Activated CD4-positive, alpha-beta memory T cell treated with anti-CD3 and anti-CD28 coated beads for 36 hours (primary cell): ENCODE results near the gene UCN2. TPM values are rescaled to one million over a fixed set of nuclear protein-coding genes. Genes with fewer than 3 reads are reported as not detected.

Source experiments
- CTCF ChIA-PET: fragments of 350-600 bp; sonication (Branson Sonifier 250); formaldehyde crosslinking; loops from one replicate; lab custom pipeline; 2021; ENCODE audit warnings: antibody characterized with exemption, inconsistent platforms; lab: Charles Lee
- POLR2A ChIA-PET: fragments of 350-600 bp; sonication (Branson Sonifier 250); formaldehyde crosslinking; loops from one replicate; lab custom pipeline; 2021; ENCODE audit warnings: antibody characterized with exemption; lab: Charles Lee
- DNase-seq: peaks from one replicate; pipeline ENCODE4 v3.0.0-alpha.2; 2020
- H3K27ac Mint-ChIP-seq: one replicate; pipeline ENCODE4 v1.8.0; 2021; ENCODE audit warnings: mixed read lengths
- H3K27me3 Mint-ChIP-seq: one replicate; pipeline ENCODE4 v1.8.0; 2021; ENCODE audit warnings: mixed read lengths
- H3K36me3 Mint-ChIP-seq: one replicate; pipeline ENCODE4 v1.8.0; 2021; ENCODE audit warnings: mixed read lengths
- H3K4me1 Mint-ChIP-seq: one replicate; pipeline ENCODE4 v1.8.0; 2021; ENCODE audit warnings: low read depth, mixed read lengths
- H3K4me3 Mint-ChIP-seq: one replicate; pipeline ENCODE4 v1.8.0; 2021; ENCODE audit warnings: mild to moderate bottlenecking, mixed read lengths
- H3K9me3 Mint-ChIP-seq: one replicate; pipeline ENCODE4 v1.8.0; 2021; ENCODE audit warnings: mixed read lengths
- intact Hi-C: fragments of 100-400 bp; cut with micrococcal nuclease; formaldehyde crosslinking; loops from one replicate; pipeline ENCODE4 v1.15.1; 2023
- microRNA-seq: library from miRNA; unstranded; fragments of <30 nt; microRNA quantifications from one replicate; pipeline ENCODE4 v1.2.0, GENCODE V29; 2022; ENCODE audit warnings: borderline number of aligned reads, borderline microRNAs expressed, borderline replicate concordance
- total RNA-seq, 2 experiments: library from RNA; stranded (reverse); gene quantifications; one replicate each; pipeline ENCODE4 v1.2.3, GENCODE V29; 2021

The UCN2 gene
- total RNA-seq, 2 experiments from 2014 or later: not detected

- H3K27ac Mint-ChIP-seq: no peak overlapping the region
- H3K27me3 Mint-ChIP-seq: no peaks in the 10 kb centered on the region
- H3K4me3 Mint-ChIP-seq: no peak overlapping the region
- H3K36me3 Mint-ChIP-seq: peaks cover 2% of the 10 kb centered on the region
- peaks cover 26% of the 10 kb centered on the region for H3K4me1 Mint-ChIP-seq
- intact Hi-C loops: no loop called here
- no peak for DNase-seq
- CTCF ChIA-PET: no interaction called here
- POLR2A ChIA-PET: no interaction called here
- H3K9me3 Mint-ChIP-seq: no peaks in the 10 kb centered on the region
Measured at GRCh38 chr3:48521635-48522034, 41.9 kb downstream of the UCN2 start.

- intact Hi-C loops: no loop called here
- Mint-ChIP-seq H3K9me3 (no peaks in the 10 kb centered on the region), H3K27me3 (no peaks in the 10 kb centered on the region), H3K4me3 (no peak overlapping the region), H3K4me1 (peaks cover 47% of the 10 kb centered on the region), H3K27ac (no peak overlapping the region), H3K36me3 (peaks cover 2% of the 10 kb centered on the region)
- ChIA-PET CTCF (interaction anchor here (1.1 kb wide), 1 partner anchor 83 kb away, joined by 5 read pairs; no protein-coding TSS in a partner anchor), POLR2A (interaction anchor here (0.6 kb wide), 1 partner anchor 11 kb away, joined by 3 read pairs; no protein-coding TSS in a partner anchor)
- DNase-seq: no peak
Measured at GRCh38 chr3:48519277-48519643, 44.3 kb downstream of the UCN2 start.

- Mint-ChIP-seq H3K27ac (no peak overlapping the region), H3K36me3 (peaks cover 2% of the 10 kb centered on the region), H3K4me3 (no peak overlapping the region), H3K27me3 (no peaks in the 10 kb centered on the region), H3K9me3 (no peaks in the 10 kb centered on the region), H3K4me1 (peaks cover 52% of the 10 kb centered on the region)
- CTCF ChIA-PET: interaction anchor here (1.1 kb wide), 1 partner anchor 83 kb away, joined by 5 read pairs; no protein-coding TSS in a partner anchor
- intact Hi-C loops: no loop called here
- no peak for DNase-seq
- POLR2A ChIA-PET: no interaction called here
Measured at GRCh38 chr3:48518638-48519276, 44.8 kb downstream of the UCN2 start.

- ChIA-PET POLR2A (no interaction called here), CTCF (no interaction called here)
- DNase-seq: no peak
- H3K27ac Mint-ChIP-seq: no peak overlapping the region
- no peak overlapping the region for H3K4me3 Mint-ChIP-seq
- no peaks in the 10 kb centered on the region for H3K27me3 Mint-ChIP-seq
- H3K36me3 Mint-ChIP-seq: no peaks in the 10 kb centered on the region
- peaks cover 54% of the 10 kb centered on the region for H3K4me1 Mint-ChIP-seq
- intact Hi-C loops: no loop called here
- no peaks in the 10 kb centered on the region for H3K9me3 Mint-ChIP-seq
Measured at GRCh38 chr3:48518069-48518468, 45.5 kb downstream of the UCN2 start.

- H3K27me3 Mint-ChIP-seq: no peaks in the 10 kb centered on the region
- no peaks in the 10 kb centered on the region for H3K9me3 Mint-ChIP-seq
- intact Hi-C loops: no loop called here
- peak overlapping the region; percentile 54 for H3K27ac Mint-ChIP-seq
- no peaks in the 10 kb centered on the region for H3K36me3 Mint-ChIP-seq
- ChIA-PET CTCF (interaction anchor here (1.3 to 2.0 kb wide), 2 partner anchors 80 to 116 kb away, joined by 5 to 6 read pairs; no protein-coding TSS in a partner anchor), POLR2A (interaction anchor here (0.6 to 1.3 kb wide), 2 partner anchors 44 to 61 kb away, joined by 3 to 5 read pairs; no protein-coding TSS in a partner anchor)
- peaks cover 59% of the 10 kb centered on the region for H3K4me1 Mint-ChIP-seq
- DNase-seq: peak; percentile 57
- no peak overlapping the region for H3K4me3 Mint-ChIP-seq
Measured at GRCh38 chr3:48516571-48516970, 47.0 kb downstream of the UCN2 start.

- ChIA-PET POLR2A (interaction anchor here (1.3 to 1.4 kb wide), 2 partner anchors 10 to 42 kb away, joined by 4 read pairs; partner anchors contain the start of gene SHISA5), CTCF (interaction anchor here (0.5 to 2.0 kb wide), 4 partner anchors 35 to 321 kb away, joined by 3 to 12 read pairs (median 4); no protein-coding TSS in a partner anchor)
- Mint-ChIP-seq H3K27ac (peak overlapping the region; percentile 28), H3K4me3 (no peak overlapping the region), H3K4me1 (peaks cover 59% of the 10 kb centered on the region), H3K36me3 (no peaks in the 10 kb centered on the region), H3K27me3 (no peaks in the 10 kb centered on the region), H3K9me3 (no peaks in the 10 kb centered on the region)
- peak; percentile 51 for DNase-seq
- intact Hi-C loops: loop anchor here (1.0 kb wide), 1 partner anchor 7 kb away; no protein-coding TSS in a partner anchor
Measured at GRCh38 chr3:48514431-48515227, 49.0 kb downstream of the UCN2 start.

Small RNA genes within 50 kb of the gene (microRNA-seq; reads per million reads assigned to microRNA genes)
- gene MIR6823 (not detected), gene MIR711 (not detected)

Other genes starting within 250 kb of the UCN2 start
- not detected for gene SPINK8, start 230.1 kb downstream of the UCN2 start, total RNA-seq
- gene FBXW12, start 191.6 kb downstream of the UCN2 start, total RNA-seq: not detected
- 1 to 10 TPM; 3.2 to 3.8 TPM for gene PLXNB1, start 133.7 kb downstream of the UCN2 start, total RNA-seq
- 10 to 100 TPM; 24.3 to 24.4 TPM for gene CCDC51, start 123.7 kb downstream of the UCN2 start, total RNA-seq
- 100 to 1,000 TPM; 318 to 323 TPM for gene TMA7, start 123.5 kb downstream of the UCN2 start, total RNA-seq
- 10 to 100 TPM; 13.8 to 14.5 TPM for gene ATRIP, start 117.0 kb downstream of the UCN2 start, total RNA-seq
- gene SHISA5, start 59.6 kb downstream of the UCN2 start, total RNA-seq: 10 to 100 TPM; 88.9 to 93.1 TPM
- 10 to 100 TPM; 19.4 to 22.4 TPM for gene PFKFB4, start 7.0 kb downstream of the UCN2 start, total RNA-seq
- gene COL7A1, start 31.5 kb upstream of the UCN2 start, total RNA-seq: 1 to 10 TPM; 1.1 TPM
- gene UQCRC1, start 45.9 kb upstream of the UCN2 start, total RNA-seq: 100 to 1,000 TPM; 251 to 259 TPM
- gene TMEM89, start 58.0 kb upstream of the UCN2 start, total RNA-seq: under 1 TPM in 1 of 2 experiments, not detected in 1; 0.75 TPM
- 10 to 100 TPM; 47.7 to 52.4 TPM for gene SLC26A6, start 71.7 kb upstream of the UCN2 start, total RNA-seq
- 1 to 10 TPM; 6.9 to 7.5 TPM for gene CELSR3, start 99.1 kb upstream of the UCN2 start, total RNA-seq
- gene NCKIPSD, start 122.1 kb upstream of the UCN2 start, total RNA-seq: 10 to 100 TPM; 36.5 to 38.5 TPM
- 10 to 100 TPM; 41.6 to 43.4 TPM for gene IP6K2, start 153.4 kb upstream of the UCN2 start, total RNA-seq